Body of pancreas (tissue), 4 donors: ENCODE results near the gene SERPINA1. TPM values are rescaled to one million over a fixed set of nuclear protein-coding genes. Genes with fewer than 3 reads are reported as not detected.
"Not testable (repeated sequence)": the region's sequence is repeated elsewhere in the genome, so short reads cannot be mapped to it uniquely, and the experiment has no call there.

ENCODE experiments used
- ATAC-seq: fragments of 150-250 bp; one replicate; pipeline ENCODE4 v1.9.1; 2016
- DNase-seq, 4 donors: peaks; one replicate each; pipeline ENCODE4 v3.0.0-alpha.2; 2019
- H3K27ac ChIP-seq, 4 donors: fragments of 200-600 bp; sonication (generic); 1 replicate in 3 of 4; 2 replicates in 1 of 4; pipeline versions ENCODE4 v1.5.1 to v1.6.1; 2016 to 2019; ENCODE audit warnings: mild to moderate bottlenecking in 1 of 4, mixed read lengths in 1 of 4, moderate library complexity in 1 of 4
- H3K27me3 ChIP-seq, 2 donors: fragments of 200-600 bp; sonication (generic); one replicate each; pipeline ENCODE4 v1.6.0; 2016; ENCODE audit warnings: mild to moderate bottlenecking in 1 of 2
- H3K36me3 ChIP-seq, 2 donors: fragments of 200-600 bp; sonication (generic); replicated peaks in 1 of 2; 2 replicates each; pipeline ENCODE4 v1.5.1; 2016; ENCODE audit warnings: low read depth in 2 of 2; ENCODE audit not compliant: insufficient read depth in 1 of 2
- H3K4me1 ChIP-seq: fragments of 200-600 bp; sonication (generic); one replicate; pipeline ENCODE4 v1.6.0; 2016
- H3K4me3 ChIP-seq, 2 donors: fragments of 200-600 bp; sonication (generic); 1 replicate in 1 of 2; 2 replicates in 1 of 2; pipeline ENCODE4 v1.5.1; 2016 to 2019
- H3K9me3 ChIP-seq, 3 donors: fragments of 200-600 bp; sonication (generic); 1 replicate in 2 of 3; 2 replicates in 1 of 3; pipeline ENCODE4 v1.5.1; 2016
- CTCF ChIP-seq, 7 experiments: fragments of 450-650 bp in 4 of 7; fragments of 200-600 bp in 3 of 7; sonication (generic) in 3 of 7; IDR thresholded peaks; one replicate each; pipeline ENCODE4 v1.5.1; 2016 to 2019; ENCODE audit warnings: antibody characterized with exemption in 7 of 7
- POLR2A ChIP-seq, 3 donors: fragments of 450-650 bp; IDR thresholded peaks; one replicate each; pipeline ENCODE4 v1.6.1; 2016; ENCODE audit warnings: antibody characterized with exemption in 3 of 3, mild to moderate bottlenecking in 2 of 3
- WGBS, 2 donors: methylation state at CpG; one replicate each; pipeline ENCODE4 v1.1.5; 2017; 5-methylcytosine and 5-hydroxymethylcytosine counted together
- intact Hi-C: fragments of 100-400 bp; cut with DNase I; formaldehyde crosslinking; loops from one replicate; pipeline ENCODE4 v1.15.1; 2023
- total RNA-seq, 2 donors: library from RNA; depleted of rRNA; stranded (reverse); fragments of >200 nt; gene quantifications; one replicate each; pipeline ENCODE4 v1.1.0, GENCODE V29; 2016

Gene SERPINA1
- total RNA-seq, 2 donors from 2014 or later = 77.8 to 86.4 TPM

- 69% methylated on average over 7 of the region's 7 CpGs for WGBS, 2 donors
- DNase-seq = no peak
- TF ChIP-seq POLR2A (IDR thresholded peaks at IDR 0.05) (no peak), CTCF (IDR thresholded peaks at IDR 0.05) (no peak)
Observed at GRCh38 chr14:94349276-94349675, 39.1 kb downstream of the SERPINA1 start.

GRCh38 chr14:94348836-94349235 lies 39.6 kb downstream of the SERPINA1 start:
- Histone ChIP-seq H3K27ac (no peak overlapping the region), H3K9me3 (no peaks in the 10 kb centered on the region), H3K4me1 (no peaks in the 10 kb centered on the region), H3K4me3 (no peak overlapping the region), H3K36me3 (no peaks in the 10 kb centered on the region), H3K27me3 (no peaks in the 10 kb centered on the region)
- intact Hi-C loops = no loop called here
- no peak for TF ChIP-seq POLR2A (IDR thresholded peaks at IDR 0.05)
- TF ChIP-seq CTCF (IDR thresholded peaks at IDR 0.05) = no peak
- ATAC-seq = no peak
- DNase-seq = no peak

More at GRCh38 chr14:94349276-94349675, 39.1 kb downstream of the SERPINA1 start:
- H3K4me1 ChIP-seq = no peaks in the 10 kb centered on the region
- no peak overlapping the region for H3K27ac ChIP-seq
- no peak for ATAC-seq
- intact Hi-C loops = no loop called here
- H3K4me3 ChIP-seq = no peak overlapping the region
- H3K27me3 ChIP-seq = no peaks in the 10 kb centered on the region
- H3K36me3 ChIP-seq = no peaks in the 10 kb centered on the region
- H3K9me3 ChIP-seq = no peaks in the 10 kb centered on the region

- WGBS, 2 donors = 55 to 65% methylated on average over 5 of the region's 5 CpGs
- TF ChIP-seq CTCF (IDR thresholded peaks at IDR 0.05) = no peak
- no peak for TF ChIP-seq POLR2A (IDR thresholded peaks at IDR 0.05)
- Histone ChIP-seq H3K9me3 (no peaks in the 10 kb centered on the region), H3K4me3 (no peak overlapping the region), H3K36me3 (no peaks in the 10 kb centered on the region), H3K27ac (peak overlapping the region in 2 of 4 donors; percentile 3 to 23), H3K27me3 (no peaks in the 10 kb centered on the region), H3K4me1 (peaks cover 11% of the 10 kb centered on the region)
- intact Hi-C loops = no loop called here
- ATAC-seq = no peak
- DNase-seq = no peak
Observed at GRCh38 chr14:94346841-94347240, 41.6 kb downstream of the SERPINA1 start.

GRCh38 chr14:94346065-94346786 lies 42.2 kb downstream of the SERPINA1 start:
- peak overlapping the region in 2 of 4 donors; percentile 3 to 23 for H3K27ac ChIP-seq
- H3K36me3 ChIP-seq, H3K9me3 ChIP-seq, ATAC-seq, H3K4me3 ChIP-seq, H3K27me3 ChIP-seq, intact Hi-C loops: not testable (repeated sequence)
- DNase-seq = peak in 1 of 4 donors; percentile 12
- 21 to 47% methylated on average over 3 to 24 of the region's 24 CpGs for WGBS, 2 donors
- H3K4me1 ChIP-seq = peaks cover 13% of the 10 kb centered on the region

- H3K36me3 ChIP-seq = no peaks in the 10 kb centered on the region
- no peaks in the 10 kb centered on the region for H3K27me3 ChIP-seq
- no peak overlapping the region for H3K27ac ChIP-seq
- H3K9me3 ChIP-seq = no peaks in the 10 kb centered on the region
- no peak for ATAC-seq
- no peak for DNase-seq
- WGBS, 2 donors = 49 to 72% methylated on average over 4 to 12 of the region's 12 CpGs
- no peak overlapping the region for H3K4me3 ChIP-seq
- intact Hi-C loops = no loop called here
- H3K4me1 ChIP-seq = peaks cover 13% of the 10 kb centered on the region
- TF ChIP-seq CTCF (IDR thresholded peaks at IDR 0.05) (no peak), POLR2A (IDR thresholded peaks at IDR 0.05) (no peak)
Observed at GRCh38 chr14:94345344-94346064, 42.9 kb downstream of the SERPINA1 start.
